ENCODE measurements around the gene SUPT6H.

DNA sequence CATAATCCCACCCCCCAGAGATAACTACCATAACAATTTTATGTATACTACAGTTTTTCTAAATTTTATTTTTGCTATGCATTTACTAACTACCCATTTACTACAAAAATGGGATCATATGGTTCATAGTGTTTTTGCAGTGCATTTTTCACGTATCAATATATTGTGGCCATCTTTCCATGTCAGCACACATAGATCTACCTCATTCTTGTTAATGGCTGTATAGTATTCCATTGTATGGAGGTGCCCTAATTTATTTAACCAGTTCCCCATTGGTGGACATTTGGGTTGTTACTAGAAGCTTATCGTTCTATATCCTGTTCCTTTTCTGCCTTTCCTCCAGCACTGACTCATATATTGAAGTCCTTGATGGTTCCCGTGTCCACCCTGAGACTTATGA lies 27.0 kb downstream of the SUPT6H start:
- TF ChIP-seq, protein P1, sequence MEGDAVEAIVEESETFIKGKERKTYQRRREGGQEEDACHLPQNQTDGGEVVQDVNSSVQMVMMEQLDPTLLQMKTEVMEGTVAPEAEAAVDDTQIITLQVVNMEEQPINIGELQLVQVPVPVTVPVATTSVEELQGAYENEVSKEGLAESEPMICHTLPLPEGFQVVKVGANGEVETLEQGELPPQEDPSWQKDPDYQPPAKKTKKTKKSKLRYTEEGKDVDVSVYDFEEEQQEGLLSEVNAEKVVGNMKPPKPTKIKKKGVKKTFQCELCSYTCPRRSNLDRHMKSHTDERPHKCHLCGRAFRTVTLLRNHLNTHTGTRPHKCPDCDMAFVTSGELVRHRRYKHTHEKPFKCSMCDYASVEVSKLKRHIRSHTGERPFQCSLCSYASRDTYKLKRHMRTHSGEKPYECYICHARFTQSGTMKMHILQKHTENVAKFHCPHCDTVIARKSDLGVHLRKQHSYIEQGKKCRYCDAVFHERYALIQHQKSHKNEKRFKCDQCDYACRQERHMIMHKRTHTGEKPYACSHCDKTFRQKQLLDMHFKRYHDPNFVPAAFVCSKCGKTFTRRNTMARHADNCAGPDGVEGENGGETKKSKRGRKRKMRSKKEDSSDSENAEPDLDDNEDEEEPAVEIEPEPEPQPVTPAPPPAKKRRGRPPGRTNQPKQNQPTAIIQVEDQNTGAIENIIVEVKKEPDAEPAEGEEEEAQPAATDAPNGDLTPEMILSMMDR (IDR thresholded peaks at IDR 0.05) = no peak
- no peak for TF ChIP-seq POLR2AphosphoS5 (IDR thresholded peaks at IDR 0.05)
- TF ChIP-seq POLR2A (IDR thresholded peaks at IDR 0.05) = no peak
